Globus pallidus (tissue), 1 donor: ENCODE results near the gene FADS6.
A peak's percentile ranks its signal among the peaks of the same experiment; 100 is the strongest.

ENCODE experiments used
- DNase-seq: peaks from one replicate; pipeline ENCODE4 v3.0.0-alpha.2; 2015; ENCODE audit warnings: low spot score

Gene FADS6

DNA sequence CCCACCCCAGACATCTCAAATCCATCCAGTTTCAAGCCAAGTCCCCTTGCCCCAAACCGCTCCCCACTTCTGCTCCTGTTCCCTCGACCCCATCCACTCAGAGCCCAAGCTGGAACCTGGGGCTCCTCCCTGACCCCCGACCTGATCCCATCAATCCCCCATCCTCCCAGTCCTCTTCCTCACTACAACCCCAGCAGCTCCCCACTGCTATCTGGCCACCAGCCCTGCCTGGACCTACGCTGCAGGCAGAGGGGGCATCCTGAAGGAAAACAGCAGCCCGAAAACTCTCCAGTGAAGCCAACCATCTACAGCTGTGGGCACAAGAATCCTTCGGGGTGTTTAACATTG, 24.6 kb downstream of the FADS6 start:
- DNase-seq = no peak

DNA sequence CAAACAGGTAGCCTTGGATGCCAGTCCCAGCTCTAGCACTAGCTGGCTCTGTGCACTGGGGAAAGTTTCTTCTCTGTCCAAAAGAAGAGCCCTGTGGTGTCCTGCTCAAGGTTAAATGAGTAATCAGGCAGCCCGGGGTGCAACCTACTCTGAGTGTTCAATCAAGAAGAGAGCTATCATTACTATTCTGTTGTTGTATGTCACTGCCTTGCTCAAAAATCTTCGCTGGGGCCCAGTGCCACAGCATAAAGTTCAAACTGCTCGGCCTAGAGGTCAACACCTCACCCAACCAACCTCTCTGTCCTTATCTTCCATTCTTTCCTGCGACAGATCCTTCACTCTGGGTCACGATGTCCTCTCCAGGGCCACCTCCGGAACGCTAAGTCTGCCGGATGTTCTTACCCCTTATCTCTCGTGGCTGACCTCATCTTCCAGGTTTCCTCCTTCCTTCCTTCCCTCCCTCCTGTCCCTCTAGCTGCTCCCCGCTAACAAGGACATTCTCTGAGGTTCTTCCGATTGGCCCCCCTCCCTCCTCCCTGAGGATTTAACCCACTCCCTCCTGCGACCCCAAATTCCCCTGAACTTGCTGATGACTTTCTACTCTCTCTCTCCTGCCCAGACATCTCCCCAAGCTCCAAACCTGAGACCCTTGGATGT, 25.1 kb downstream of the FADS6 start:
- DNase-seq = no peak

DNA sequence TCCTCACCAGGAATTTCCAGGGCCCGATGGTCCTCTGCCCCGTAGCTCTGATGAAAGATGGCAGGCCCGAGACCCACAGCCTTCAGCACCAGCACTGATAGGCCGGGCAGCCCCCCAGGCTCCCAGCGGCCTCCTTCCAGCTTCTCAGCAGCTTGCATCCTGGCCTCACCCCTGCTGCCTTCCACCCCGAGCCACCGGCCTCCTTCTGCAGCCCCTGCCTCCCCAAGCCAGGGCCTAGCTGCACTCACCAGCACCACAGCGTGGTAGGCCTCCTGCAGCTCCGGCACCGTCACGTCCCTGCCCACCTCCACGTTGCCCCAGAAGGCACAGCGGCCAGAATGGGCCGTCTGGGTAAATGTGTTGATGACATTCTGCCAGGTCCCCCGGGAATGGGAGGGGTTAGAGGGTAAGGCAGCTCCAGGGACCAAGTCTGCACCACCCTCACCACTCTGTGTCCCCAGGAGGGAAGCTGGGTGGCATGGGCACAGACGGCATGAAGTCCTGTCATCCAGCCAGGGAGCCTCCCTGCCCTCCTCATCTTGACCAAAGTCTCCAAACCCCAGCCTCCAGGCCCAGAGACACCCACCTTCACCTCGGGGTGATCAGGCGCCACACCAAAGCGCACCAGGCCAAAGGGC, 27.1 kb downstream of the FADS6 start:
- DNase-seq = no peak

DNA sequence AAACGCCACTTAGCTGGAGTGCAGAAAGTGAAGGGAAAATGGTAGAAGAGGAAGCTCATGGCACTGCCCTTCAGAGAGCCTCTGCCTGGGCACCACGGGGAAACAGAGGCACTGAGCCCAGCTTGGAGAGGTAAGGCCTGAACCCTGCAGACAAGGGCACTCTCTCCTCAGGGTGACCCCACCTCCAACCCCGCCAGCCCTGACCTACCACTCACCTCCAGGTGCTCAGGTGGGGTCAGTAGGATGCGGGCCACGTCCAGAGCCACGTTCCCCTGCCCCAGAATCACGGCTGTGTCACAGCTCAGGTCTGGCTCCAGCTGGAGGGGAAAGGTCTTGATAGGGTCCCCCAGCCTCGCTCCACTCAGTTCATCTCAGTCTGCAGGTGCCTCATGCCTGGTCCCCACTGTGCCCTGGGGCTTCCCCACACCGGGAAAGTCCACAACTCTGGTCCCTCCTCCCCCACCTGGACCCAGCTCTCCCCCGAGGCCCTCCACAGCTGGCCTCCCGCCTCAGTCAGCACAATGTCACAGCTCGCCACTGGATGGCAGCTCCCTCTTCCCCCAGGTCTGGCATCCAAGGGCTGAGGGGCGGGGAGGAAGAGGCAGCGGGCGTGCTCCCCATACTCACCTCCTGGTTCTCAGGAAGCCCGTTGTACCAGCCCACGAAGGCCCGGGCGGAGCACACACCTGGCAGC, 27.8 kb downstream of the FADS6 start:
- no peak for DNase-seq

DNA sequence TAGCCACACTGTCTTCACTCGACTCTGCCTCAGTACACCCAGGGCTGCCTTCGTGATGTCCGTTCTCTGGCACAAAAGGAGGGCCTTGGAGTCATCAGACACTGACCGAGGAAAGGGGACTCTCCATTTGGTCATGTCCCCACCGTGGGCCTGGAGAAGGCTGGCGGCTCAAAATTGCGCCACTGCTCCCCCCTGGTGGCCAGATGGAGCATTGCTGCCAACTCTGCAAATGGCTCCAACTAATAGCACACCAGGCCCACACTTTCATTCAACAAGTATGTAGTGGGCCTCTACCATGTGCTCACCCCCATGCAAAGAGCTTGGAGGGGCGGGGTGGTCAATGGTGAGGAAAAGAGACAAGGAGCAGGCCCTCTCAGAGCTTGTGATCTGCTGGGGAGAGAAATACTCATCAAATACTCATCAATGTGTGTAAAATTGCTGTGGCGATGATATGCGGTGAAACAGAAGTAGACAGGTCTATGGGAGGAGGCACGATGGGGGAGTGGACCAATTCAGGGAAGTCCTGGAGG, 28.5 kb downstream of the FADS6 start:
- peak; percentile 75 for DNase-seq

DNA sequence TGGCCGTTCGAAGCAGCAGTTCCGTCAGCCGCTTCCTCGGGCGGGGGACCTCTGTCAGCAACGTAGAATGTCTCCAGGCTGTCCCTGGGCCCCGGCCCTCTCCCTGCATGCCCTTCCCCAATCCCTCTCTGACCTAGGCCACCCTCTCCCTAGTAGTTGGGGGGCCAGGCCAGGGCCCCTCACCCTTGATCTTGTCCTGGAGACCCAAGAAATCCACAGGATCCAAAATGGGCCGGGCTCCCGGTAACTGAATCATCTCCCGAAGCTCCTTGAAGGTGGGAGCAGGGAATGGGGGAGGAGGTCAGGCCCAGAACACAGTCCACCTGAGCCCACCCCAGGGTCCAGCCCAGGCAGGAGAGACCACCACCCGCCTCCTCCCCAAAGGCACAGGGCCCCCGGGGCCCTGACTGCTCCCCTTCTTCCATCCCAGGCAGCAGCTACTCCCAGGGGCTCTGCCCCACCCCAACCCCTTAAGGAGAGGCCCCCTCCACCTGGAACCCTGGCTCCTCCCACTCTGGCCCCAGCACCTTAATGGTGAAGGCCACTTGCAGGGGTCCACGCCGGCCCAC, 29.1 kb downstream of the FADS6 start:
- DNase-seq = no peak

DNA sequence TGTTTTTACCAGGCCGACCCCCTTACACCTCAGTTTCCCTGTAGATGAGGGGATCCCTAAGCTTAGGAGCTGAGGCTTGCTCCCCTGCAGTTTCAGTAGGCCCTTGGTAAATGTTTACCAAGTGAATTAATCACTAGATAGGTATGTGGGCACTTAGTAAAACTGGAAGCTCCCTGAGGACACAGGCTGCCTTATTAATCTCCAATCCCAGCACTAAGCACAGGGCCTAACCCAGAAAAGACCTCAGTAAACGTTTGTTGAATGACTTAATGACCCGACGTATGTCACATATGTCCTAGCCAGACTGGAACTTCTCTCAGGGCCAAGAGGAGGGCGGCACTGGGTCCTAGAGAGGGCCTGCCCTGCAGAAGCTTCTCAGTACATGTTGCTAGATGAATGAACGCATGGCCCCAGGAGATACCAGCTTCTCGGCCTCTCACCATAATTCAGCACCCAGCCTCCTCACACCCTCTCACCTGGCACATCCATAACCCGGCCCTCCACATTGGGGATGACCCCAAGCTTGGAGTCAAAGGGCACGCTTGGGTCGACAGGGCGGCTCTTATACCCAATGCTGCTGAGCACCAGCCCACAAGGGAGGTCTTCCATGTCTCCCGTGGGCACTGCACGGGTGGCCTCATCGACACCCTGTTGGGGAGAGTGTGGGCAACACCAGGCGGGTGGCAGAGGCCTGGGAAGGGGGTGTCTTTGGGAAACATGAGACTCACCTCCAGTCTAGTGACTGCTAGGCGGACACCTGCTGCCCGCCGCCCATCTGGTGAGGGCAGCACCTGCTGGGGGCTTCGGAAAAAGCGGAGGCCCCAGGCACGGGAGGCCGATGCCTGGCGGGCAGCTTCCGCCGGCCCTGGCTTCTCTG, 29.8 kb downstream of the FADS6 start:
- DNase-seq = no peak

DNA sequence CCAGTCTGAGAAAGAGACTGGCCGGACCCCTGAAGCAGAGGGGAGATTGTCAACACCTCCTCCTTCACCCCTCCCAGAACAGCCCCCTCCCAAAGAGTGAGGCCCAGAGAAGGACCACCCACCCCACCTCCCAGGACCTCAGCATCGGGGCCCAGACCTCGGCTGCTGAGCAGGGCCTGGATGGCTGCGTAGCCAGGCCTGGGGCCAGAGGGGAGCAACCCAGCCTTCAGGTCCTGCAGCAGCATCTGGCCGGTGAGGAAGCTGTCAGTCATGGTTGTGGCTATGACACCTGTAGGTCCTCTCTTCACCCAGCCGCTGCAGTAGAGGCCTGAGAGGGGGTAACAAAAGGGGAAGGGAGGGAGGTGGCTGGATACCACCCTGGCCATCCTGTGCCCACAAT, 30.5 kb downstream of the FADS6 start:
- no peak for DNase-seq

DNA sequence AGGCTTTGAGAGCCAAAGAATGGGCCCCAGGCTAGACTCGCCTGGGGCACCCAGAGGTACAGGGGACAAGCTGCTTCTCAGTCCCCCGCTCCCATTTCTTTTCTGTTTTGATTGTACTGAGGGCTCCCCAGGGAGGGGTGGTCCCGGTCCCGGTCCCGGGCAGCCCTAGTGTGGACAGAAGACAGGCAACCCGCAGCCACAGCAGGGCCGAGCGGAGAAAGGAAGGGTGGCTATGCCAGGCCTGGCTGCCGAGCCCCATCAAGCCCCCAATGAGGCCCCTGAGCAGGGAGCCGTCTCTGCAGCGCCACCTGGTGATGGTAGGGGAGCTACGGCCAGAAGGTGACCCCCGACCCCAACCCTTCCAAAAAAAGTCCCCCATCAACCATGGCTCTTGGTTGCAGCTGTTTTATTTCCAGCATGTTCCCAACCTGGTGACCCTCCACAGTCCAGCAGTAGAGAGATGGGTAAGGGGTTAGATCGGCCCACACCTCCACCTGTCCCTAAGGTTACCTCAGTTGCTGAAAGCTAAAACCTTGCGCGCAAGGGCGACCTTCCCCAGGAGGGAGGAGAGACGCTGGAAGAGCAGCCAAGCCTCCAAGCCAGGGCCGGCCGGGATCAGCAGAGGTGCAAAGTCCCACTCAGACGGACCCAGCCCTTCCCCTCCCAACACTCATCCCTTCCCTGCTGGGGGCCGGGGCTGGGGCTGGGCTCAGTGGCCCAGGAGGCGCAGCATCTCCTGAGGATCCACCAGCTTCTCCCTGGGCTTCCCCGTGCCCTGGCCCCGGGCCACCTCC, 31.1 kb downstream of the FADS6 start:
- DNase-seq = peak; percentile 72

DNA sequence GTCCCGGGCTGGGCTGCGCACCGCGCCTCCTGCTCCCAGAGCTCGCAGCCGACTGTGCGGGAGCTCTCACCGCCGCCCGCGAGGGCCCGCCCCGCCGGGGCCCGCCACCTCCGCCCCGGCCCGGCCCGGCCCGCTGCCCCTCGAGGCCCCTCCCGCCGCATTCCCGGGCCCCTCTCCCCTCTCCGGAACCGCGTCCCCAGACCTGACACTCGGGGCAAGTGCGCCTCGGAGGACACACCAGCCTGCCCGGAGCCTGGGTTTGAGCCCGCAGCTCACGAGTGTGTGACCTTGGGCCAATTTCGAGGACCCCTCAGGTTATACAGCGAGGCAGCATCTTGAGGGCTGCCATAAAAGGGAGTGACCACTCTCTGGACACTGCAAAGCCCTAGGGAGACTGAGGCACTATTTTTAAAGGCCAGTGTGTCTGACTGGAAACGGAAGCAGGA, 31.7 kb downstream of the FADS6 start:
- no peak for DNase-seq

DNA sequence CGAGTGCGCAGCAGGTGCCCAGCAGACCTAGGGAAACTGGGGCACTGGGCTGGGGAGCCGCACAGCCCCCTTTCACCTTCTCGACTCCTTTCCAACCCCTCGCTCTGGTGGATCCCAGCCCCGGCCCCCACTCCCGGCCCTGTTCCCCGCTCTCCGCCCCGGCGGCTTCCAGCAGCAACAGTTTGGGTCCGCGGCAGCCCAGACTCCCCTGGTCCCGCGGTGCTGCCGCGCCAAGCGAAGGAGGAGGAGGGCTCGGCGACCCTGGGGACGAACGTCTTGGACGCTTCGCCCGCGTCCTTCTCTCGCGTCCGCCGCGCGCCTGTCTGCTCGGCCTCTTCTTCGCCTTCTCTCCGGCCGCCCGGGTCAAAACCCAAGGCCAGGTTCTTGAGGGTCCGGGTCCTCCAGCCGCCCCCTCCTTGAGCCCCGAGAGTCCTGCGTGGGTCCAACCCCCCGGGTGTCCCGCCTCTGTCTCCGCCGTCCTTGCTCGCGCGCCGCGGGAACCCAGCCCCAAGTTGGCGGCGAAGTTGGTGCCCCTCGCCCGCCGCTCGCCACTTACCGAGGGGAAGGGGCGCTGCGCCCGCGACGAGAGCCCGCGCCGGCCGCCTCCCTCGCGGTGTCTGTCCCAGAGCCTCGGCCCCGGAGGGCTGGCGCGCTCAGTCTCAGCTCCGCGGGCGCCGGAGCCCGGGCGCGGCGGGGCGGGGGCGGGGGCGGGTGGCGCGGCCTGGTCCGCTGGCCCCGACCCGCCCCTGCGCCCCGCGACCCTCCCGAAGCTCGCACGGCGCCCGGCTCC, 32.4 kb downstream of the FADS6 start:
- DNase-seq = no peak

DNA sequence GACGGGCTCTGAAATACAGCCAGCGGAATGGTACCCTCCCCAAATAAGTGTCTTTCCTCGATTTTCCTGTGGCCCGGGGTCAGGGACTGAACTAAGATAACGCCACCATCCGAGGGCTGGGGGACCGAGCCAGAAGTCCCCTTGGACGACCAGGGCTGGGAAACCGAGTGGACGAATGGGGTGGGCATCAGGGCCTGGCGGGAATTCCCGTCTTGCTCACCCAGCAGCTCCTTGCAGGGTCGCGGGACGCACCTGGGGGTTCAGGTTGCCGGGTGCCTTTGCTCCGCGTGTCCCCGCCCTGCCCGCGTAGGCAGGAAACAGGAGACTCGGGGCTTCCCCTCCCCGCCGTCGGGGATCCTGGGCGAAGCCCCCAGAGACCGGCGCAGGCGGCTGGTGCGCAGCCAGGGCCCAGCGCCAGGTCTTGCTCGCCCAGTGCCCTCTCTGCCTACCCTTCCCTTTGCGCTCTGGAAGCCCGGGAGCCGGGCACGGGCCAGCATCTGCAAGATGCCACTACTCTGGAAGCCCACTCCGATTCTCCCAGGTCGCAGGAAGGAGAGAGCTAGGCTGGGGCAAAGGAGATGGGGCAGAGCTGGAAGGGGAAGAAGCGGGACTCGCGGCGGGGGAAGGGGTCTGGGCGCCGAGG, 33.1 kb downstream of the FADS6 start:
- DNase-seq = no peak

DNA sequence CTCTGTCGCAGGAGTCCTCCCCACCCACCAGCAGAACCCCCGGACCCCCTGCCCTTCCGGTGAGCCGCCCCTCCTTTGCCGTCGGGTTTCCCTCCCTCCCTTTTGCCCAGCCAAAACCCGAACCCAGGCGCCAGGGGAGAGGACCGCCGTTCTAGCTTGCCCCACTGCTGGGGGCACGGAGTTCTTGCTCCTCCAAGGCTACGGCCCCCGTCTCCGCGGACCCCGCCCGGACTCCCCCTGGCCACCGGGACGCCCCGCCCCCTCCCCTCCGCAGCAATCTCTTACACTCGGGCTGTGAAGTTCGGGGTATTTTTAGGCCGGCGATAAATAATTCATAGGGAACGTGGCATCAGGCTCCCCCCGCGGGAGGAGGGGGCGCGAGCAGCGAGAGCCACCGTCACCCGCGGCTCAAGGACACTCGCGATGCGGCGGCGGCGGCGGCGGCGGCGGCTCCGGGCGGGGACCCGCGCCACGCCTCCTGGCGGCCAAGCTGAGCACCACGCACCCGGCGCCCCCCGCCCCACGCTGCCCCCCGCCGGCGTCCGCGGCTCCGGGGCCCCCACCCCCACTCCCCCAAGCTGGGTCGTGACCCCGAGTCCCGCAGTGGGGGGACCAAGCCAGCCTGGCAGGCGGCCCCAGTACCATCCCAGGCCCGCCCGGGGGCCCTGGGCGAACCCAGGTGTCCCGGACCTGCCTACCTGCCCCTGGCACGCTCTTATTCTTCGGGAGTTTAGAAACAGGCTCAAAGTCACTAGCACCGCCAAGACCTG, 33.8 kb downstream of the FADS6 start, which contains the start of gene GRIN2C:
GRIN2C (minus strand) TSS at position 427 of the 770 bp plus-strand sequence. CDS start 4,793 bp downstream, outside the sequence.
- DNase-seq = no peak

DNA sequence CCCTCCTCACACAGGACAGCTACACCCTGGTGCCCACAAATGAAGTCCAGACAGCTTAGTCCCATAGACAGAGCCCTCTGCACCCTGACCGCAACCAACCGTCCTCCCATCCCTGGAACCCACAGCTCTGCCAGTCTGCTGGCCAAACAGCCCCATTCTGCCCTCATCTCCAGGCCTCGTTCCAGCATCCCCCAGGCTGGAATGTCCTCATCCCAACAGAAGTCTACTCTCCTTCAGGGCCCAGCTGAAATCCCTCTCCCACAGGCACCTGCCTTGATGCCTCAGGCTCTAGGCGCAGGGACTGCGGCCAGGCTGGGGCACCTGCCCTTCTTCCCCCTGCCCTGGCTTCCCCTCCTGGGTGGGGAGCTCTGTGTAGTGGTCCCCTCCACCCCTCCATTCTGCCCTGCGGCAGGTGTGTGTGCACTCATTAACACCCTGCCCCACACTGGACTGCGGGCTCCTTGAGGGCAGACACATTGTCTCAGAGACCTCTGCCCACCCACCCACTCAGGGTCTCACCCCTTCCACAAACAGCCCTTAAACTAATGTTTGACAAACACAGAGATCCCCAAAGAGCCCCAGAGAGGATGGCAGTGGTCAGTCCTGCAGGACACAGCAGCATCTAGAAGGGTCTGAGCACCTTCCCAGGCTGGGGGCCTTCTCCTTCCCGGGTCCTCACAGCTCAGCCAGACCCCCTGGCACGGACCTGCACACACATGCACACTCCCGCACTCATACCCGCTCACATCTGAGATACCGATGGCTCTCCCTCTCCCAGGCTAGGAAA, 34.6 kb downstream of the FADS6 start:
- no peak for DNase-seq

DNA sequence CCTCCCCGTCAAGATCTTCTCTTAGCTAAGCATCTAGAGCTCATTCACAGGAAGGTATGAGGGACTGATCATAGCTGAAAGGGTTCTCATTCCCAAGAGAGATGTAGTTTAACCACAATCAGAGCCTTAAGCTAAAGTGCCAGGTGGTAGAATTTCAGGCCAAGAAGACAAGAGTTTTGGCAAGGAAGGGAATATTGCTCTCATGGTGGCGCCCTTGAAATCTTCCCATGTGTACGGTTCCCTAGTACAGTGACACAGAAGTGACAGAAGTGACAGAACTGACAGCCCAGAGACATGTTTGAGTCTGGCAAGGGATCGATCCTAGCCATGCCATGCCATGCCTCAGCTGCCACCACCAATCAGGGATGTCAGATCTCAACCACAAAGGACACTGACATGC, 36.2 kb downstream of the FADS6 start:
- no peak for DNase-seq

DNA sequence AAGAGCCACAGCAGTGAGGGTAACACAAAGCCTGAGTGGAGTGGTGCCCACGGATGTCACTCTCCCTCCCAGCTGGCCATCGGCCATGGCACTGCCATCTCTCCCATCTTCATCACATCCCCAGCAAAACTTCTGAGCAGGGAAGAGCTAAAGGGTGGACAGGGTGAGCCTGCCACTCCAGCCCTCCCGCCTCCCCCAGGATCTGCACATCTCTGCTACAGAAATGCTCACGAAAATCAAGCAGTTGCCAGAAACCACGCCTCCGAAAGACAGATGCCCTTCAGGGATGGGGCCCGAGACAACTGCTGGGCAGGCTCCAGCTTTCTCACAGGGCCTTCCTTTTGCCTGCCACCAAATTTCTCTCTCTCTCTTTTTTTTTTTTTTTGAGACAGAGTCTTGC, 37.3 kb downstream of the FADS6 start:
- DNase-seq = no peak

DNA sequence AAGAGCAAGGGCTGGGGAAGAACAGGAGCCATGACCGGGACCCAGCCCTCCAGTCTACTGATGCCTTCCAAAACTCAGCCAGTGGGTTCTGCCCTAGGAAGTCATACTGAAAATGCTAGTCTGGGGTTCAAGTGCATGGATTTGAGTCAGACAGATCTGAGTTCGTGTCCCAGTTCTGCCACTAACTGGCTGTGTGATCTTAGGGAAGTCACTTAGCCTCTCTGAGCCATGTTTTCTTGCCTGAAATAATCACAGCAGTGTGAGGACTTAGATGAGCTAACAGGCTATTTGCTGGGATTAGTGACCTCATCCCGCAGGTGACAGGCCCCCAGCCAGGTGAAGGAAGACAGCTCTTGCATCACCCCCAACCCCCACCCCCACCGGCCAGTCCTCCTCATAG, 38.1 kb downstream of the FADS6 start:
- no peak for DNase-seq

DNA sequence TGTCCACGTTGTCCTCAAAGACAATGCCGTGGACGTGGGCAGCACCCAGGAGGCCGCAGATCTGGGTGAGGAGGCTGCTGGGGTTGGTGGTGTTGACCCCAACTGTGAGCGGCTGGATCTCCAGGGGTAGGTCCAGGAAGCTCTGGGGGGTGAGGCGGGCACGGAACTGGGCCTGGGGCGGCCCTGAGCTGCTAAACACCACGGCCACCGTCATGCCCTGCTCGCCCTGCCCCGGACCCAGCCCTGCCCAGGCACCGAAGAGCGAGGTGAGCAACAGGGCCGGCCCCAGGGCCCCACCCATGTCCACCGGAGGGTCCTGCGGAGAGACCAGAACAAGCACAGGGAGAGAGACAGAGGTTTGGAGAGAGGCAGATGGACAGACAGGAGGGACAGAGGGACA, 38.6 kb downstream of the FADS6 start:
- DNase-seq = no peak
